Stimulated activated CD8-positive, alpha-beta memory T cell treated with anti-CD3 and anti-CD28 coated beads, Interleukin-7, amount 100 ng/mL, for 4 hours (primary cell): Measurements from ENCODE around the gene LIN52.
A peak's percentile ranks its signal among the peaks of the same experiment; 100 is the strongest.

Source experiments
- DNase-seq, 2 donors: peaks; one replicate each; pipeline ENCODE4 v3.0.0-alpha.2; 2020; ENCODE audit warnings: low read depth in 2 of 2

Gene LIN52, protein sequence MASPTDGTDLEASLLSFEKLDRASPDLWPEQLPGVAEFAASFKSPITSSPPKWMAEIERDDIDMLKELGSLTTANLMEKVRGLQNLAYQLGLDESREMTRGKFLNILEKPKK

DNA sequence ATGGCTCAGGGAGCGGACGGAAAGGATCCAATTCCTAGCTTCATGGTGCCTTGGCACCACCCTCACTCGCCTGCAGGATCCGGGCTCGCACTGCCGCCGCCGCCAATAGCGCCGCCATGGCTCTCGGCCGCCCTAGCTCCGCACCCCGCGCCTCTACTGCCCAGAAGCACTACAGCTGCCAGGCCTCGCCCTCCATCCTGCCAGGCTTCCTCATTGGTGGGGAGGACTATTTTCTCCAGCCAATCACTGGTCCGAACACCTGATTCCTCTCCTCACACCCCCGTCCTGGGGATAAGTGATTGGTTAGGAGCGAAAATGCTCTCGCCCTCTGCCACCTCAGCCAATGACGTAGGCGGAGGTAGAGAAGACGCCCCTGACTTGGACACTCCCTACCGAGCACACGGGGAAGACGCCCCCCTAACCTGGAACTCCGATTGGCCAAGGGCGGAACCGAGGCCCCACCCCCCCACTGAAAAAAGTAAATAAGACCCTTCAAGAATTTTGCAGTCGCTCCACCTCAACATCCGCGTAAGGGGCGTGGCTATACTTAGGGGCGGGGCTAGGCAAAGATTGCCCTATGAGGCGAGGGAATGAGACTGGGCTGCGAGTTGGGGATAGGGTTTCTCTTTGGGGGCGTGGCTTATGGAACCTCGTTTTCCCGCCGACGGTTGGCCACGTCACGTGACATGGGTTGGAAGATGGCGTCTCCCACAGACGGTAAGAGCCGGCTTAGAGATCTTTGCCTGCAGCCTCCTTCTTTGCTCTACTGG lies at the start of gene LIN52, which contains the start of gene ALDH6A1:
TSS of gene LIN52 (plus strand) at position 680 of the 770 bp plus-strand sequence. CDS start at position 699, 19 bp downstream.
TSS of gene ALDH6A1 (minus strand) at position 177 of the 770 bp plus-strand sequence. CDS start at position 118, 59 bp downstream.
- peak; percentile 98 to 100 for DNase-seq

DNA sequence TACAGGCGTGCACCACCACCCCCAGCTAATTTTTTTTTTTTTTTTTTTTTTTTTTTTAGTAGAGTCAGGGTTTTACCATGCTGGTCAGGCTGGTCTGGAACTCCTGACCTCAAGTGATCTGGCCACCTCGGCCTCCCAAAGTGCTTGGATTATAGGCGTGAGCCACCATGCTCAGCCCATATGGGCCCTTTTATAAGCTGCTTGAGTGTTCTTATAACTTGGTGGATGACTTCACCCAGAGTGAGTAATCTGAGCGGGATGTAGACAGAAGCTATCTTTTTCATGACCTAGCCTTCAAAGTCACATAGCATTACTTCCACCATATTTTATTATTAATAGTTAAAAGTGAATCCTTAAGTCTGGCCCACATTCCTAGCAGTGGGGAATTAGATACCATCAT lies 49.2 kb upstream of the LIN52 start:
- DNase-seq = no peak

DNA sequence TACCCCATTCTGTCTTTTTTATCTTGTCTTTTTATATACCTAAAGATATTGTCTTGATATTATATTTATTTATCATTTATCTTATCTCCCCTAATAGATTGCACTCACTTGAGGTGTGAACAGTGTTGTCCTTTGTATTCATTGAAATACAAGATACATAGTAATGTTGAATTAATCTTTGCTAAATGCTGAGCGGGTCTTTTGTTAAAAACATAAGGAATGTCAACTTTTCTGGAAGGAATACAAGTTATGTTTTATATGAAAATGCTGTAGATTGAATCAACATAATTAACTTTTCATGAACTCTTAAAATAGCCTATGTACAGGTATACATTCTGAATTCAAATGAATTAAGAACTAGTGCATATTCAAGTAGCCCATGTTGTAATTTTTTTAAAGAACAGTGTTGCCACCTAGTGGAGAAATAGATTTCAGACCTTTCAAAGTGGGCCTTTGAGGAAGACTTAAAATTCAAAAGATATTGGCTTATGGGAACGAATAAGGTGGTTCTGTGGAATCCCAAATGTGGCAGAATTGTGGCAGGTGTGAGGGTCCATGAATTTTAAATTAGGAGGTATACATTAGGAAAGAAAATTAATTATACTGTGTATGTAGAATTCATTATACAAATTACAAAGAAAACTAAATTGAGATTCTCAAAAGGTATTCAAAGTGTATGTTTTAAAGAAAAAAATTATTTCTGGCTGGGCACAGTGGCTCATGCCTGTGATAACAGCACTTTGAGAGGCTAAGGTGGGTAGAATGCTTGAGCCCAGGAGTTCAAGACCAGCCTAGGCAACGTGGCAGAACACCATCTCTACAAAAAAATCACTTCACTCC lies 46.5 kb upstream of the LIN52 start:
- DNase-seq = no peak

DNA sequence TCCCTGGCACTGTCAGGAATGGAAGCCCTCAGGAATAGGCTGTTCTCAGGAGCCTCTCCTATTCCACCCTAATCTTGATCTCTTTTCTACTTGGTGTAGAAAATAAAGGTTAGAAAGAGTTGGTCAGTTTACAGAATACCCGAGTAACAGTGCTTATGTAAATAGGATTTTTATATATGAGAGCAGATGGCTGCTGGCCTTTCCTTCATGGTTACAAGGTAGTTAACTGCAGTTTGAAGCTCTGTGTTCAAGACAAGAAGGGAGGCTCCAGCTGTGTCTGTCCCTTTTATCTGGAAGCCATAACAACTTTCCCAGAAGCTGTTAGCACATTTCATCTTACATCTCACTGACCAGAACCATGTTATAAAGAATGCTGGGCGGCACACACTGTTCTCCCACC lies 42.5 kb upstream of the LIN52 start:
- no peak for DNase-seq

DNA sequence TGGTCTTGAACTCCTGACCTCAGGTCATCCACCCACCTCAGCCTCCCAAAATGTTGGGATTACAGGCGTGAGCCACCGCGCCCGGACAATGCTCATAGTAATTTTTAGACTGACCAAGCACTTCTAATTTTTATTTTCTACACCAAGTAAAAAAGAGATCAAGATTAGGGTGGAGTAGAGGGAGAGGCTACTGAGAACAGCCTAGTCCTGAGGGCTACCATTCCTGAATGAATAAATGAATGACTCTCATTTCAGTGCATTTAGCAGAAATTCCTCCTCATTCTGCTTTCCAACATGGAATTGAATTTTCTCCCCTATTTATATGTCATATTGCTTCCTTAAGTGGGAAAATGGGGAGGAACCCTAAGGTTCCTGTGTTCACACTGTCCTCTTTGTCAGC lies 39.2 kb upstream of the LIN52 start:
- no peak for DNase-seq

DNA sequence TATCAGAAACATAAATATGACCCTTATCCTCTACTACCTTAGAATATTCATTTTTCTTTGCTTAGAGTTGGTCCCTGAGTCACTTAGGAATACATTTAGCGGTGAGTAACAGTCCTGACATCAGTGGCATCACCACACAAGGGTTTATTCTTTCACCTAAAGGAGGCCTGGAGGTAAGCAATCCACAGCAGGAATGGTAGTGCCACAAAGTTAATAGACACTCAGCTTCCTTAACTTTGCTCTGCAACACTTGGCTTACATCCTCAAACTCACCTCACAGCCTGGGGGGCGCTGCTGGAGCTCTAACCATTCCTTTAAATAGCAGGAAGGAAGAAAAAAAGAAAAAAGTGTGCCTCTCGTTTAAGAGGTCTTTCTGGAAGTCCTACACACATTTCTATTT lies 36.5 kb upstream of the LIN52 start:
- no peak for DNase-seq

DNA sequence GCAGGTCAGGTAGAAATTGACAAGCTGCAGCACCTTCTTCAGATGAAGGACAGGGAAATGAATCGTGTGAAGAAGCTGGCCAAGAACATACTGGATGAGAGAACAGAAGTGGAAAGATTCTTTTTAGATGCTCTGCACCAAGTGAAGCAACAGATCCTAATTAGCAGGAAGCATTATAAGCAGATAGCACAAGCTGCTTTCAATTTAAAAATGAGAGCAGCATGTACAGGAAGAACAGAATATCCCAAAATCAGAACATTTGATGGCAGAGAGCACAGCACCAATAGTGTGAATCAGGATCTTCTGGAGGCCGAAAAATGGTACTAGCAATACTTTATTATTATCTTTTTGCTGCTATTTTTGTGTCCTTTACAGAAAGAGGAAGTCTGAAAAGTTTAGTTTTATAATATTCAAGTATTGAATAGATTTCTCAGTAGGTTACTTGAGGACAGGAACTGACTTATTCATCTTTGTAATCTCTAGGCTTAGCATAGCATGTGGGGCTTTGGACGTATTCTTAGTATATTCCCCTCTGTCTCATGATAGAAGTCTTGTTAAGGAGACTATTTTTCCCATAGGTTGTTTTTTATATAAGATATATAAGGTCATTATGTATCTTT lies 34.8 kb upstream of the LIN52 start:
- DNase-seq = no peak

DNA sequence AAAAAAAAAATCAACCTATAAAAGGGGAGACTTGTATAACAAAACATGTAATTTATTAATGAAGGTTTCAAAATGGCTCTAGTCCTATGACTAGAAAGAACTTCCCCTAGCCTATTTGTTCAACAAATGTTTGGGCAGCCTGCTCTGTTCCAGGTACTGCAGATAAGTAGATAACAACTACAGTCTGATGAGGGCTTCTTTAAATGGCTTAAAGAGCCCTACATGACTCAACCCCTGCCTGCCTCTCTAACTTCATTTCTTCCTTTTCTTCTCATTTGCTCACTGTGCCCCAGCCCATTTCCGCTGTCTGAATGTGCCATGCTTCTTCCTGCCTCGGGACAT lies 22.0 kb upstream of the LIN52 start:
- DNase-seq = no peak

DNA sequence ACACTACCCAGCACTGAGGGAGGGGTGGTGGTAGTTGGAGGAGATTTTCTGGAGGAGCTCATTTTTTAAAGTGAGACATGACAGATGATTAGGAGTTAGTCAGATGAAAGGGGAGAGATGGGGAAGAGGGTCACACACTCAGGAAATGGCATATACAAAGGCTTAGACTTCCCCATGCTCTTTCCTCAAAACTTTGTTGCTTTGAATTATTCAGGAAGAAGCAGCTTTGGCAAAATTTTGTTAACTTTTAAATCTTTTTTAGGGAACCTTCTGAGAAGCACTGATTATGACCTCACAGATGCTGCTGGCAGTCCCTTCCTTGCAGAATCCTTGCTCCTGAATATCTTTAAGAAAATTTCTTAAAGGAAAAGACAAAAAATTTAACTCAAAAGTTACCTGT lies 20.3 kb upstream of the LIN52 start:
- no peak for DNase-seq

DNA sequence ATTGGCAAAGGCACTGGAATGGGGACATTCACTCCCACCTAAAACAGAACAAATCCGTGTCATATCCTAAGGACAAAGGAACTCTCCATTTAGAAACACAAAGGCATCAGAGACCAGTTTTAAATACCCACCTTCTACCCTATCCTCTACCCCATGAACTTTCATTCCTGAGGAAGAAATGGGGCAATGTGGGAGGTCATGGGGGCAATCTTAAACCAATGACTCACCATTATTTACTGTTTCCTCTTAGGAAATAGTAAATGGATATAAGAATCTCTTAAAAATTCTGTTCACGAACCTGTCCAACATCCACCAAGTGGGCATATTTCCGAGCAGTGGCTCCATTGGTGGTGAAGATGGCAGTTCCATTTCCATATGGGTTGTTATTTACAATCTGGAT lies 19.9 kb upstream of the LIN52 start:
- DNase-seq = no peak

DNA sequence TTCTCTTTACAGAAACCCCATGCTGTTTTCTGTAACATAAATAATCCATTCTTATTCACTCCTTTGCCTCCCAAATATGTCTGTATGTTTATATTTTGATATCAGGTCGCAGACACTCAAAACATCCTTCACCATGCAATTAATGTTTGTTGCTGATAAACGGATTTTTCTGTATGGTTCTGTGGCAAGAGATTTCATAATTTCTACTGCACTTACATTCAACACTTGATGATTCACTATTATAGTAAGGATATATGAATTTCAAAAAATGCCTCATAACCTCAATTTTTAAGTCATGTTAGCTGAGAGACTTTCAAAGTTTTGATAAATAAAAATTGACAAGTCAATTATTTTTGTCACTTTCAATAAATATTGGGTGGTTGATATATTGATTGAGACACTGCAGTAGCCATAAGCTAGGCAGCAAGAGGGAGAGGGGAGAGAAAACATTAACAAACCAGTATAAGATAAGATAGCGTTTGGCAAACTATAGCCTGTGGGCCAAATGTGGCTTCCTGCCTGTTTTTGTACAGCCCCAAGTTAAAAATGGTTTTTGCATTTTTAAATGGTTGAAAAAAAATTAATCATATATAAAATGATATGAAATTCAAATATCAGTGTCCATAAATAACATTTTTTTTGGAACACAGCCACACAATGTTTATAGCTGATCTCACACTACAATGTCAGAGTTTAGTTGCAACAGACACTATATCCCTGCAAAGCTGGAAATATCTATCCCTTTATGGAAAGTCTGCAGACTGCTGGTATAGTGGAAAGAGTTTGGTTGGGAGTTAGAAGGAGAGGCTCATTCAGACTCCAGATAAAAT lies 18.8 kb upstream of the LIN52 start:
- no peak for DNase-seq

DNA sequence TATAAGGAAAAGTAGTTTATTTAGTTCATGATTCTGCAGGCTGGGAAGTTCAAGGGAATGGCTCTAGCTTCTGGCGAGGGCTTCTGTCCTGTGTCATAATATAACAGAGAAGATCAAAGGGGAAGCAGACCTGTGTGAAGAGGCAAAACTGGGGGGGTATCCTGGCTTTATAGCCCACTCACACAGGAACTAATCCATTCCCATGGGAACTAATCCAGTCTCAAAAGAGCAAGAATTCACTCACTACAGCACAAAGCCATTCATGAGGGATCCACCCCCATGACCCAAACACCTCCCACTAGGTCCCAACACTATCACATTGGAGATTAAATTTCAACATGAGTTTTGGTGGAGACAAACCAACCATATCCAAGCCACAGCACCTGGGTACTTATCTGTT lies 7.4 kb upstream of the LIN52 start:
- no peak for DNase-seq

DNA sequence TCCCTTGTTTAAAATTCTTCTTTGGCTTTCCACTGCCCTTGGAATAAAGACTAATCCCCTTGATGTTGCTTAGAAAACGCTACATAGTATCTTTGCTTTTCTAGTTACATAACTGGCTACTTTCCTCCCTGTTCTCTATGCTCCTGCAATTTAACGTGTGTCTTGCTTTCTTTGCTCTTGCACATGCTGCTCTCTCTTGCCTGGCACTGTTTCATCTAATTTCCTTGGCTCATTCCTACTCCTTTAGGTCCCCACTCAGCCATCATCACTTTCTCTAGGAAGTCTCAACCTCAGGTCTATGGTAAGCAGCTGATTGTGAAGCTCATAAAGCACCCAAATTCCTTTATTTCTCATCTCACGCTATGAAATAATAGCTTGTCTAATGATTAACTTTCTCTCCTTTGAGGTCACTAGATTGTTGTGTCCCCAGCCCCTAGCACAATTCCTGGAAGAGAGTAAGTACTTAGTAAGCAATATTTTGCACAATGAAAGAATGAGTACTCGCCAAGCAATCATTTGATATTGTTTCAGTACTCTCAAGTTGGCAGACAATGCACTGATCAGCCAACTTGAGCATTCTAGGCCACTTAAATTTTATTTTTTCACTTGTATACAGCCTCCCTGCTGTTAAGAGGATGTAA lies 3.8 kb upstream of the LIN52 start:
- no peak for DNase-seq

DNA sequence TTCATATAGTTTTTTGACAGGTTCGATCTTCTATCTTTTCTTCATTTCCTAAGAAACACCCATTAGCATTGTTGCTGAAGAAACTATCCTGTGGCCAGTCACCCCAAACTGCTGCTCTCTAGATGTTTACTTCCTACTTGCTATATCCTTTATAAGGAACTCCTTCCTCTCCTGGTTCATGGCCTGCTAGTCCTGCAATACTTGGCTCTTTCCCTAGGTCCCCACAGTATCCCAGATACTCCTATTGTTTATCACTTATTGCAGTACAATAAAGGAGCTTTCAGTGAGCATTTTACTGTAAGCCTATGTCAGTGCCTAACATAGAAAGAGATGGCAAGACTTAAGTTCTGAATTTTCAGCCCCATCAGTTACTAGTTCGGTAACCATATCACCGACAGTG lies 3.3 kb upstream of the LIN52 start:
- no peak for DNase-seq

DNA sequence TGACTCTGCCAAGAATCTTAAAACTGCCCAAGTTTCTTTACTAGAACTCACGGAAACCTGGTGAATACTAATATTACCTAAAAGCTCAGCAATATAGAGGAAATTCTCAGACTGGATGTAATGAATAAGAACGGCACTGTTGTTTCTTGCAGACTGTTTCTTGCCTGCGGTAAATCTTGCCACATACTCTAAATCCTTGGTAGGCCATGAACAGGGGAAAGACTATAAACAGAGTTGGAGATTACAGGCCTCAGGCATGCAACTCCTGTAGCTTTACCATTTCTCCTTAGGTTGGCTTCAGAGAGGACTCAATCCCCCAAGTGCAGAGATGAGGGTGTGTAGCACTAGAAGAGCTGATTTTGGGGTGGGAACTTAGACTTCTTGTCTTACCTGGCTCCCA lies 1.6 kb upstream of the LIN52 start:
- DNase-seq = no peak

DNA sequence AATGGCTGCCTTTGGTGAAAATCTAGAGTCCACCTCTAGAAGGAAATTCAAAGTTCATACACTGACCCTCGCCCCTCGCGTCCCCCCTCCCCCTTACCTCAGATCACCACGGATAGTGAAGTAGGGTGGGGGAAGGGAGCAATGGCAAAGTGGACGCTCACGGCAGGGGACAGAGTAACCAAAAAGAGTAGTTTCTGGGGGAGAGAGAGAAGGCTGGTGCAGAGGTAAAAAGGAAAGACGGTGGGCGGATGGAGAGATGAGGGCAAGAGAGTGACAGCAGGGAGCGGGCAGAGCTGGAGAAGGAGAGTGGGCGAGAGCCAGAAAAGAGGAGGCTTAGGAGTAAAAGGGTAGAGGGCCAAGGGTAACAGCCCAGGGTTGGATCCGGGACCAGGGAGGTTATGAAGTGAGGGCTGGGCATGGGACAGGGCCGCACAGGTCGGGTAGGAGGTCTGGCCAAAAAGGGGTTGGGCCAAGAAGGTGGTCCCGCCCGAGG lies 926 bp upstream of the LIN52 start:
- no peak for DNase-seq

DNA sequence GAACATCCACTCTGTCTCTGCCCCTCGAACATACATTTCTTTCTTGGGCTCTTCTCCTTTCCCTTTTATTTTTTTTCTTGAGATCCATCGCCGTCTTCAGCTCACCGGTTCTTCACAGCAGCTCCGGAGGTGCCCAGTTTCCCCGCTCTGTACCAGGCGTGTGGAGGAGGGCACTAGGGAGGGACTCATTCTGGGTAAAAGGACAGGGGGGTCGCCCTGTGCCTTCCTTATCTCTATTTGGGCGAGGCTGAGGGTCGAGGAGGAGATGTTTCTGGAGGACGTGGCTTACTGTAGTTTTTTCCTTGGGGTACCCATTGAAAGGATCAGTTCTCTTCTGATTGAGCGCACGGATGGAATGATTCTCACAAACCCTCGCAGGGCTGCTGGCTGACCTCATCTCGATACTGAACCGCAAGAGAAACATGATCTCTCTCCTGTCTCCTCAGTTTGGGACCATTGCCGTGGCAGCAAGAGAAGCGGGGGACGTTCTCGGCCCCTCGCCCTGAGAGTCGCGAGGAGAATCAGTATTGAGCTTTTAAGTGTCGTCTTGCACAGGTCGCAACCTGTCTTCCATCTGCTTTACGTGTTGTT lies 386 bp downstream of the LIN52 start:
- no peak for DNase-seq

DNA sequence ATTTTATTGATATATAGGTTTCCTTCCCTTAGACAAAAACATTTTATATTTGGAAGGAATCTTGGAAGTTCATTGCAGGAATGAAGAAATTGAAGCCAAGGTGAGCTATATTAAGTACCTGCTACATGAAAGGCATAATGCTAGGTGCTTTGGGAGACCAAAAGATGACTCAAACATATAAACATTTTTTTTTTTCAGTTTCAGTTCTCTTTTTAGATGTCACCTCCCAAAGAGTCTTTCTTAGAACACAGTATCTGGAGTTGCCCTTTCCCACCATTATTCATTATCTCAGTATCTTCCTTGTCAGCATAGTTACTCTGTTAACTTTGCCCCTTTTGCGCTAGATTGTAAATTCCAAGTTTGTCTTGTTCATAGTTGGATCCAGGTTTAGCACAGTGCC lies 1.1 kb downstream of the LIN52 start:
- no peak for DNase-seq

DNA sequence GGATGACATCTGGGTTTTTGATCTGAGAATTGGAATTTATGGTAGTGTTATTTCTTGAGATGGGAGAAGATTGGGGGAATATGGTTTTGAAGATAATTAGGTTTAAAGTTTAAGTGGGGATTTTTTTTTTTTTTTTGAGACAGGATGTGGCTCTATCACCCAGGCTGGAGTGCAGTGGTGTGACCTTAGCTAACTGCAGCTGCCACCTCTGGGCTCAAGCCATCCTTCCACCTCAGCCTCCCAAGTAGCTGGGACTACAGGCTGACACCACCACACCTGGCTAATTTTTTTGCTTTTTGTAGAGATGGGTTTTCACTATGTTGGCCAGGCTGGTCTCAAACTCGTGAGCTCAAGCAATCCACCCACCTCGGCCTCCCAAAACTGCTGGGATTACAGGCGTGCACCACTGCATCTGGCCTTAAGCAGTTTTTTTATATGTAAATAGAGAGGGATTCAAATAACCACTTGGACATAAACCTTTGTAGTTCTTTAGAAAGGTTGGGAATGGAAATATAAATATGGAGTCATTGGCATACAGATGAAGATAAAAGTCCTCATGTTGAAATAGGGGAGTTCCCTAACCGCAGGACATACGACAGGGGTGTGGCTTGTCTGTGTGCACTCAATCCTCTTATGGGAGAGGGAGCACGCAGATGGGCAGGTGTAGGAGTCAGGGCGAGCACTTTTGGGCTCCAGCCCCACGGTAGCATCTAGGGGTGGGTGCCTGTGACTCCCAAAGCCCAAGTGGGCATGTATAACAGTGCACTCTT lies 4.7 kb downstream of the LIN52 start:
- no peak for DNase-seq

DNA sequence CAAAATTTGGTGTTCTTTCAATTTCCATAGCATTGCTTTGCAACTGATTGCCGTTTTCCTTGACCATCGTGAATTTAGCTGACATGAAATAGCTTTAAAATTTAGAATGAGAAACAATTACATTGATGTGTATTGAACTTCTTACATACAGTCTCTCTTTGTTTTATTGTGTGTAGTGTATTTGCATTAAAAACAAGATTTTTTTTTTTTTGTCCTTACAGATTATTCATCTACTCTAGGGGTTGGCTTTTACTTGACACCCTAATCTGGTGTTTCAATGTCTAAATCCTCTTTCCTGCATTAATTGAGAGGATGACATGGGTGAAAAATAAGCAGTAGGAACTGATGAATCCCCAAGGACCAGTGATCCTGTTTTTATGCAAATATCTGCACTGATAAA lies 20.6 kb downstream of the LIN52 start:
- DNase-seq = no peak
